ENCODE results near the gene GSDME.
A peak's percentile ranks its signal among the peaks of the same experiment; 100 is the strongest.

GSDME gene

GRCh38 chr7:24778543-24779282, 21.4 kb upstream of the GSDME start:
- DNase-seq = peak; percentile 23
- in situ Hi-C loops (cut with MboI; ENCODE audit: low pct_unique_long_range_greater_than_20kb, low sequenced_read_pairs) = no loop called here

- in situ Hi-C loops (cut with MboI; ENCODE audit: low pct_unique_long_range_greater_than_20kb, low sequenced_read_pairs) = no loop called here
- DNase-seq = no peak
These were observed 20.5 kb upstream of the GSDME start for GRCh38 chr7:24777806-24778205.

GRCh38 chr7:24773646-24774045, 16.4 kb upstream of the GSDME start:
- no peak for DNase-seq

DNA sequence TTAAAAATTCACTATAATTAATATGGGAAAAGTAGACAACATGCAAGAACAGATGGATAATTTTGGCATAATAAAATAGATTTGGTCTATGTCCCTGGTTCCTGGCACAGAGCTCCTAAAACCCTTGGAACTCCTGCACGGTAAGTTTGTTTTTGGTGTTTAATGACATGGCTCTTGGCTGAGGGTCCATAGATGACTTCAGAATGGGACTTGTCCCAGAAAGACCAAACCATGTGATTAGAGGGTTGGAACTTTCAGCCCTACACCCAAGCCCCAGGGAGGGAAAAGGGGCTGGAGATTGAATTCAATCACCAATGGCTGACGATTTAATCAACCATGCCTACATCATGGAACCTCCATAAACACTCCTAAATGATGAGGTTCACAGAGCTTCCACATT, 12.6 kb upstream of the GSDME start:
- in situ Hi-C loops (cut with MboI; ENCODE audit: low pct_unique_long_range_greater_than_20kb, low sequenced_read_pairs) = no loop called here

More at GRCh38 chr7:24773646-24774045, 16.4 kb upstream of the GSDME start:
- in situ Hi-C loops (cut with MboI; ENCODE audit: low pct_unique_long_range_greater_than_20kb, low sequenced_read_pairs) = no loop called here

DNA sequence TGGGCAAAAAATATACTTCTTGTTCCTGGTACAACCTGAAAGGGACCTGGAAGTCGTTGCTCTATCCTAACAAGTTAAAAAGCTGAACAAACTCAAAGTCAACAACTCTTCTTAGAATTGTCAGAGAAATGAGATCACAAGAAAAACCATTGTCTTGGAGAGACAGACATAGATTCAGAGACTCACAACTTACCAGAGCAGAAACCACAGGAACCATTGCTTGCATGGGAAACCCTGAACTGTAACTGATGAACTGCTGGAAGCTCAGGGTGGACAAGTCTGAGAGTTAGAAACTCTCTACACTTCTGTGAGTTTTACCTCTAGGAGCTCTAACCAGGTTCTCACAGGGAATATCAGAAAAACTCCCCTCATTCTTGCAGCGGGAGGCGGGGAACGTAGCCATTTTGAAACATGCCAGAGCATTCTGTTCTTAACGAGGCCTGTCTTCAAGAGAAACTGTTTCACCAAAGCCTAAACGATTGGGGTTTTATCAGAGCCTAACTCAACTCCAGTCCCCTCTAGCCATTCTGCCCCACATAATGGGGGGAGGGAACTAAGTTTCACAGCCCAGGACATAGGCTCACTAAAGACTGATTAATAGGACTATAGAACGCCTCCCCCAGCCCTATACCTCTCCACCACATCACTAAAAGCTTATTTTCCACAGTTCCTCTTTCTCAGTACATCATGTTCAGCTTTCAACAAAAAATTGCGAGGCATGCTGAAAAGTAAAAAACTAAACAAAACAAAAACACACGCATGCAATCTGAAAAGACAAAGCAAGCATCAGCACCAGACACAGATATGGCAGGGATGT, 12.0 kb upstream of the GSDME start:
- in situ Hi-C loops (cut with MboI; ENCODE audit: low pct_unique_long_range_greater_than_20kb, low sequenced_read_pairs) = no loop called here
- DNase-seq = no peak

More for the DNA sequence above, 12.6 kb upstream of the GSDME start:
- DNase-seq = no peak

DNA sequence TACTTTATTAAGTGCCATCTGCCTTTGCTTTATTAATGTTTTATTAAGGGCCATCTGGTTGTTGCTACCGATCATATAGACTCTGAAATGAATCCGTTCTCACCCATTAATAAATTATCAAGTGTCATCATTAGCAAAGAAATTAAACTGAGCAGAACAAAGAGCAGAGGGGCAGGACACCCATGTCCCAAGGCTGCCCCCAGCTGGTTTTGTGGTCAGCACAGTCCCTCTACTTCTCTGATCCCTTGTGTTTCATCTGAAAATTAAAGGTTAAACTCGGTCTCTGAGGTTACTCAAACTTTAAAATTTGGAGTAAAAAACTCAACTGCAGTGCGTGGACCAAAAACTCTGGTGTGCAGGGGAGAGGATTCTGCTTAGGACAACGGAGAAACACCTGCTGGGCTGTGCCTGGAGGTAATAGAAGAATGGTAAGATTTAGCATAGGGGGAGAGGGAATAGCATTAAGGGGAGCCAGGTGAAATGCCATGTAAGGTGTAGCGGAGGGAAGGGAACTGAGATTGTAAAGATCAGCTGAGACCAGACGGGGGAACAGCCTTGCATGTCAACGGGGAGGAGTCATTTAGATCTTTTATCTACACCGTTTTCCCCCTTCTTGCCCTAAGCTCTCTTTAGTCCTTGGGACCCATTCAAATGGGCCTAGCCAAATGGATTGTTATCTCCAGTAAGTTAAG, 10.8 kb upstream of the GSDME start:
- no peak for DNase-seq
- in situ Hi-C loops (cut with MboI; ENCODE audit: low pct_unique_long_range_greater_than_20kb, low sequenced_read_pairs) = no loop called here

- in situ Hi-C loops (cut with MboI; ENCODE audit: low pct_unique_long_range_greater_than_20kb, low sequenced_read_pairs) = no loop called here
- no peak for DNase-seq
These were observed 7.9 kb upstream of the GSDME start for GRCh38 chr7:24764972-24765744.

DNA sequence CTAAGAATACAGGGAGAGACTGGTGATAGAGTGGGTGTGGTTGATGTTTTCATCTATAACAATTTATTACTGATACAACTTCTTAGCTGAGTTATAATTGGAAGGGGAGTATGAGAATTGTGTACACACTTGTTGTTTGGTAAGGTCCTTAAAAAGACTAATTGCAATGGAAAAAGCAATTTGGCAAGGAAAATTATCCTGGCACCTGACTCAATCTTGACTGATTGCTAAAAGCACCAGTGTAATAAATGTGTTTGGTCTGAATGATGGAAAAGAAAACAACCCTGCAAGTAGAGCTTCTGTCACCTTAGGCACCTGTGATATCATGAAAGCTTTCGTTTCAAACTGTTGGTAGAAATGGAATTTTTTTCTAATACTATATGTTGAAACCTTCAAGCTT, 6.7 kb upstream of the GSDME start:
- DNase-seq = no peak
- in situ Hi-C loops (cut with MboI; ENCODE audit: low pct_unique_long_range_greater_than_20kb, low sequenced_read_pairs) = no loop called here

- in situ Hi-C loops (cut with MboI; ENCODE audit: low pct_unique_long_range_greater_than_20kb, low sequenced_read_pairs) = no loop called here
- no peak for DNase-seq
These were observed 6.1 kb upstream of the GSDME start for GRCh38 chr7:24763303-24763901.

GRCh38 chr7:24762771-24763170, 5.5 kb upstream of the GSDME start:
- in situ Hi-C loops (cut with MboI; ENCODE audit: low pct_unique_long_range_greater_than_20kb, low sequenced_read_pairs) = no loop called here
- DNase-seq = no peak

- no peak for DNase-seq
- in situ Hi-C loops (cut with MboI; ENCODE audit: low pct_unique_long_range_greater_than_20kb, low sequenced_read_pairs) = no loop called here
These were observed 3.7 kb upstream of the GSDME start for GRCh38 chr7:24760968-24761367.

DNA sequence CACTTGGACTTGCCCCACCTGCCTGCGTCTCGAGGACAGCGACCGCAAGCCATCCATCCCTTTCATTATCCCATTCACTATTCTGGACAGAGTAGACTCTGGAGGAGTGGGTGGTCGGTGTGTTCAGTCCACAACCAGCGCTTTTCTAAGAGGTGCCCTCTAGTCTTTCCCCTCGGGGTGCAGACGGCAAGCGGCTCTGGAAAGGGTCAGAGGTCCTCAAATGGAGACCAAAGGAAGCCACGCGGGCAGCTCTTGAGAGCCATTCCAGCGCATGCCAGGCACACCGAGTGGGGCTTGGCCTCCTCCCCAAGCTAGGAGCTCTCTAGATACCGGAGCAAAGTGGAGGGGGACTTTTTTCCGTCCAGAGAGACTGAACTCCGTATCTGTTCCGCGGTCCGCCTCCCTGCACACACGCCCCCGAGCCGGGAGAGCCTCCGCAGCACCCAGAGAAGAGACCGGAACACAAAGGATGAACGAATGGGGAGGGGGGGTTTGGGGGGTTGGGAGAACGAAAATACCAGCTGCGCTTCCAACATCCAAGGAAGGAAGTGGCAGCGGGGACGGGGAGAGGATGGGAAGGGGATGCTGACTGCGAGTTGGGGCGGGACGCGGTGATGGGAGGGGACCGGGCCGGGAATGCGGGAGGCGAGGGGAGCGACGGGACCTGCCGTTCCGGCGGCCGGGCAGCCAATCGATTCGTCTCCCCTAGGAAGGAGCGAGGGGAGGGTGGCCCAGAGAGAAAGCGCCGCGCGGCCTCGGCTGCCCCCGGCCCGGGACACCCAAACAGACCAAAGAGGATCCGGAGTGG, 515 bp downstream of the GSDME start:
- DNase-seq = no peak
- in situ Hi-C loops (cut with MboI; ENCODE audit: low pct_unique_long_range_greater_than_20kb, low sequenced_read_pairs) = no loop called here

- DNase-seq = peak; percentile 57
- in situ Hi-C loops (cut with MboI; ENCODE audit: low pct_unique_long_range_greater_than_20kb, low sequenced_read_pairs) = no loop called here
These were observed 1.5 kb downstream of the GSDME start for GRCh38 chr7:24755541-24756407.

GRCh38 chr7:24754906-24755506, 2.3 kb downstream of the GSDME start:
- DNase-seq = no peak
- in situ Hi-C loops (cut with MboI; ENCODE audit: low pct_unique_long_range_greater_than_20kb, low sequenced_read_pairs) = no loop called here

DNA sequence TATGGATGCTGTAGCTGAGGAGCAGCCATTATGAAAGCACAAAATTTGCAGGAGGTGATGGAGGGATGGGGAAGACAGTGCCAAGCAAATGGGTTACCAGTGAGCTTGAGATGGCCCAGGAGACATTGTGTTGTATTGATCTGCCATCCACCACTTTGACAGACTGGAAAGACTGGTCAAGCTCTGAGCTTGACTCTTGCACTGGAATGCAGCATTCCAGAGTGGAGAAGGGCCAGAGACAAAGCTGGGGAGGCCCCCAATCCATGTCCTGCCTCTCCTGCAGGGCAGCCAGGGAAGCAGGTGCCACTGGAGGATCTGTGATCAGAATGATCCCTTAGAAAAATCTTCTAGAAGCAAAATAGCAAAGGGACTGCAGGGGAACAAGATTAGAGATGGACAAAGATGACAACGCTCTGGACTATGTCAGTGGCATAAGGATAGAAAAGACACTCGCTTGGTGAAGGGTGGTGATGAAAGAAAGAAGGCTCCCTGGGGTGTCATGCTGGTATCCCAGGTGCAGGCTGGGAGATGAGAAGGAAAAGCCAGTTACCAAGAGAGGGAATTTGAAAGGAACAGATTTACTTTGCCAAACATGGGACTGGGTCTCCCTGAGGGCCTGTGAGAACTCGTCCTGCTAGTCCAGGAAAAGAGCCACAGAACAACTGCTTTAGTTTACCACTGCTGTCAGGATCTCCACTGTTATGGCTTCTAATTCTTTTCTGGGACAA, 5.0 kb downstream of the GSDME start:
- in situ Hi-C loops (cut with MboI; ENCODE audit: low pct_unique_long_range_greater_than_20kb, low sequenced_read_pairs) = no loop called here
- DNase-seq = no peak

GRCh38 chr7:24751484-24751883, 5.8 kb downstream of the GSDME start:
- in situ Hi-C loops (cut with MboI; ENCODE audit: low pct_unique_long_range_greater_than_20kb, low sequenced_read_pairs) = no loop called here
- no peak for DNase-seq
